Measurements from ENCODE around the gene TMEM108.

The TMEM108 gene

DNA sequence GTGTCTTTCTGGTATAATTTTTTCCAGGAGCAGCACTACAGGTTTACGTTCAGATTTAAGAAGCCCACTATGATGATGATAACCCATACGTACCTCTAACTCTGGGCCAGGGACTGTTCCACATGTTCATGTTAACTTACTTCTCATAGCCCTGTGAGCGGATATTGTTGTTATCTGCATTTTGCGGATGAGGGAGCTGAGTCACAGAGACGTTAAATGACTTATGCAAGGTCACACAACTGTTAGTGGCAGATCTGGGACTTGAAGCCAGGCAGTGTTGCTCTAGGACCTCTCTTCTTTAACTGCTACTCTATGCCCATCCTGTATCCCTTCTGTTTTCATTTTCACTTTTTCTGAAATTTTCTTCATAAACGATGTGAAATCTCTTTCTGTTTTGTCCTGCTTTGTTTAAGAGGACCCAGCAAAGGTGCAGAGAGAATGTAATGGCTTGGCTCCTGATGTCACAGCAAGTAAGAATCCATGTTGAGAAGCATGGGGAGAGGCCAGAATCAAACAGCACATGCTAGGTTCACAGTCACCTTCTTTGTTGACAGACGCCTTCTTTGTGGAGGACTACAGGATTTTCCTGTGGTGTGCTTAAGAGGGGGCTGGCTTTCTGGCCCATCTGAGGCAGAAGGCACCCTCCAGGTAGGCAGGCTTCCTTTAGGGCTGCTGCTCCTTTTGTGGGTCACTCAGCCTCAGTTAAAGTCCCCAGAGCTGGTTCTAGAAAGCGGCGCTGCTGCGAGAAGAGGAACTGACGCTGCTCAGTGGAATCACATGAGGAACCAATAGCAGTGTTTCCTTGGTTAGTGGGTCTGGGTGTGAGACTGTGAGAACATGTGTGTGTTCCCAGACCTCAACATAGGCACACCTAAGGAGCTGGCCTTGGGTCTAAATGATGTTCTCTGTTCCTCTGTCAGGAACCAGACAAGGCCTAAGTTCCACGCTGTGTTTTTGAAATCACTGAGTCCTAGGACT lies 121.6 kb downstream of the TMEM108 start:
- DNase-seq (ENCODE audit: low read depth in 2 of 3, low spot score in 1 of 3): no peak

DNA sequence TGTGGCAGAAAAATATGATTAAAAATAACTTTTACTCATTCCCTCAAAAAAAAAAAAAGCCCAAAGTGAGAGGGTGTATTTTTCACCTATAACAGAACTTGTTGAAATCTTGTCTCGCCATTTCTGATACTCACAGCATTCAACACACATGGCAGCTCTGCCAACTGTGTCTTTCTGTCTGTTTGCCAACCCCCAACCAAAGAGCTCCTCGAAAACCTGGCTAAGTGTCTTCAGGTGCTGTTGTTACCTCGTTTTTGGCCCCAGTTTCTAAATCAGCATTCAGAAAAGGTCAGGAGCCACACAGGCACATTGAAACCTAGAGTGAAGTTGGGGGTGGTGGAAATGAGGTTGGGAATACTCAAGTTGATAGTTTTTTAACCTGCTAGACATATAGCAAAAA lies 123.5 kb downstream of the TMEM108 start:
- no peak for DNase-seq (ENCODE audit: low read depth in 2 of 3, low spot score in 1 of 3)

DNA sequence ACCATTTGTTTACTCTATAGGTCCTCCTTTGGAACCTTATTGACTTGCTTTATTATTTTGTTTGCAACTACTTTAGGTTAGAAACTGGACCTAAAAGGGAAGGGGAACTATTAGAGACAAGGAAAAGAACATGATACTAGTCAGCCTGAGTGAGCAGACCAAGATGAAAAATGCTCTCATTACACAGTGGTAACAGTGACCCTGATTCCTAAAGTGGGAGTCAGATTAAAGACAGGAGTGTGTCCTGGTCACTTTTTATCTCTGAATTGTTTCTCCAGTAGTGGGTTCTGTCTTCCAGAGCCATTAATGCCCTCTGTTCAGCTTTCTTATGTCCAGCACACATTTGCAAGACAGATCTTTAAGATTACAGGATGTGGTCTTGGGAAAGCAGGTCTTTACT lies 124.1 kb downstream of the TMEM108 start:
- DNase-seq (ENCODE audit: low read depth in 2 of 3, low spot score in 1 of 3): no peak

DNA sequence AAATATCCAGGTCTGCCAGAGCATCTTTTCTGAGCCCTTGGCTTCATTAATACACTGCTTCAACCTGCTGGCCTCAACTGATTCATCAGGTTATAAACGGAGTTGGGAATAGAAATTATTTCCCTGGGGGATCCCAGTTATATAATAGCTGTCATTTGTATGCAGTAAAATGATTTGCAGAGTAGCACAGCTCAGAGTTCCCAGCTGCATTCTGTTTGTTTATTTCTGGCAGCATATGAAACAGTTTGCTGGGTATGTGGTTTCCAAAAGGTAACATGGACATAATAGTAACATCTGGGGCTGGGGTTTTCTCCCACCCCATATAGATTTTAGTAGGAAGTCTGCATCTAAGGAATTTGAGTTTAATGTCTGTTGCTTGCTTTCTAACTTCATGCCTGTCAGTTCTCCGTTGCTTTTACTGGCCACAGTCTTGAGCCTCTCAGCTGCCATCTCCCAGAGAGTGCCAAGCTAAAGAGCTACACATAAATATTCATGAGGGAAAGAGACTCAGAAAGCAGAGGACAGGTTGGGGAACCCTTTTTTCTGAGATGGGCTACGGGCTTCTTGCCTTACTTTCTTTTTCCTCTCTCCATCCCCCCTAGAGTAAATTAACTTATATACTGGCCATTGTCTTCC lies 124.6 kb downstream of the TMEM108 start:
- no peak for DNase-seq (ENCODE audit: low read depth in 2 of 3, low spot score in 1 of 3)

DNA sequence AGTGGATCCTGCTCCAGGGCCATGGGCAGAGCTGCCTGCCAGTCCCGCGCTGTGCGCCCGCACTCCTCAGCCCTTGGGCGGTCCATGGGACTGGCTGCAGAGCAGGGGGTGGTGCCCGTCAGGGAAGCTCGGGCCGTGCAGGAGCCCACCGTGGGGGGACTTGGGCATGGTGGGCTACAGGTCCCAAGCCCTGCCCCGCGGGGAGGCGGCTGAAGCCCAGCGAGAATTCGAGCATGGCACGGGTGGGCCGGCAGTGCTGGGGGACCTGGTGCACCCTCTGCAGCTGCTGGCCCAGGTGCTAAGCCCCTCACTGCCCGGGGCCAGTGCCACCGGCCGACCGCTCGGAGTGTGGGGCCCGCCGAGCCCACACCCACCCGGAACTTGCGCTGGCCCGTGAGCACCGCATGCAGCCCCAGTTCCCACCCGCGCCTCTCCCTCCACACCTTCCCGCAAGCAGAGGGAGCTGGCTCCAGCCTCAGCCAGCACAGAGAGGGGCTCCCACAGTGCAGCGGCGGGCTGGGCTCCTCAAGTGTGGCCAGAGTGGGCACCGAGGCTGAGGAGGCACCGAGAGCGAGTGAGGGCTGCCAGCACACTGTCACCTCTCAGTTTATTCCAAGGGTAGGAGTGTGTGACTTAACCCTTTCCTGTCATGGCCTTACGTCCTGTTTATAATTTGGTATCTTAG lies 129.3 kb downstream of the TMEM108 start:
- no peak for DNase-seq (ENCODE audit: low read depth in 2 of 3, low spot score in 1 of 3)

DNA sequence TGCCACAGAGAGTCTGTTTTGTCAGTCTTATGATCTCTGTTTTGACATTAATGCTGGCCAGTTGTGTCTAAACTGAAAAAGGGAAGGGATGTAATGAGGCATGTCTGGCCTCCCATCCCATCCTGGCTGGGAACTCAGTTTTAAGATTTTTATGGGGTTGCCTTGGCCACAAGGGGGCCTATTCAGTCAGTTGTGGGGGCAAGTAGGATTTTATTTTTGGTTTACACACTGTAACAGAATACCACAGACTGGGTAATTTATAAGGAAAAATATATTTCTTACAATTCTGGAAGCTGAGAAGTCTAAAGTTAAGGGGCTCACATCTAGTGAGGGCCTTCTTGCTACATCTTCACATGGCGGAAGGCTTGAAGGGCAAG lies 129.8 kb downstream of the TMEM108 start:
- no peak for DNase-seq (ENCODE audit: low read depth in 2 of 3, low spot score in 1 of 3)

DNA sequence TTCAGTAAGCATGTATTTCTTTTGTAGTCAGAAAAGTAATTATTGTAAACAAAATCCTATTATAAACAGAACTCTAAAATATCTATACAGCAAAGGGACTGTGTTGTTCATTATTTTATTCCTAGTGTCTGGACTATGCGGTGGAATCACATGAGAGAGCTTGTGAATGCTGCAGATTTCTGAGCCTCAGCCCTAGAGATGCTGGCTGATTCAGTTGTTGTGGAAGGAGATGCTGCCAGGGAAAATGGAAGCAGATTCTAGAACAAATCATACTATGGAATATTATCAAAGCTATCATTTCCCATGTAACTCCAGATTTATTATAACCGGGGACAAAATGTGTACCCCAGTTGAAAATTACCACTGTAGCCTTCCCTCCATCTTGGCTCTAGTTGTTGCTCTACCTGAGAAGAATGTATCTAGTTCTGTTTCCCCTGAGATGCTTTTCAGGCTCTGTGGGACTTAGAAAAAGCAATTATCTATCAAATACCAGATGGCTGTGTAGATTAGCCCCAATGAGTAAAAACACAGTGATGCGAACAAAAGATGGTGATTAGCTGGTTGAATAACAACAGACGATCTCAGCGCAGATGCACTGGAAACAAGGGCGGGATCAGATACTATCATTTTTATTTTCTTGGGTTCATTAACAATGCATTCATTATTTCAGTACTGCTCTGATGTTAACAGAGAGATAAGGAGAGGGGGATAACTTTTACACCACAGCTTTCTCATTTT lies 131.3 kb downstream of the TMEM108 start:
- DNase-seq (ENCODE audit: low read depth in 2 of 3, low spot score in 1 of 3): no peak

DNA sequence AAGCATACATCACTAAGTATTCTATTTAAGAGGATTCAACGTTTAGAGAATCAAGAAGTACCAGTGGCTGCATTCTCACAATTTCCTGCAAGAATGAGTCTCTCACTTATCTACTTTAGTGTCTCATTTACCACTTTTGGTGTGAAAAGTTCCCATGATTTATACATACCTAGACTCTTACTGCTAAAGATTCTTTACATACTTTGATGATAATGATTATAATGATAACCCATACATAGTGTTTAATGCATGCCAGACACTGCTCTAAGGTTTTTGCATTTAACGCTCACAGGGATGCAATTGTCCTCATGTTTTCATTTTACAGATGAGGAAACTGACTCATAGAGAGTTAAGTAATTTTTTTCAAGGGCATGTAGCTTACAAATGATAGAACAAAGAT lies 133.6 kb downstream of the TMEM108 start:
- DNase-seq (ENCODE audit: low read depth in 2 of 3, low spot score in 1 of 3): no peak

DNA sequence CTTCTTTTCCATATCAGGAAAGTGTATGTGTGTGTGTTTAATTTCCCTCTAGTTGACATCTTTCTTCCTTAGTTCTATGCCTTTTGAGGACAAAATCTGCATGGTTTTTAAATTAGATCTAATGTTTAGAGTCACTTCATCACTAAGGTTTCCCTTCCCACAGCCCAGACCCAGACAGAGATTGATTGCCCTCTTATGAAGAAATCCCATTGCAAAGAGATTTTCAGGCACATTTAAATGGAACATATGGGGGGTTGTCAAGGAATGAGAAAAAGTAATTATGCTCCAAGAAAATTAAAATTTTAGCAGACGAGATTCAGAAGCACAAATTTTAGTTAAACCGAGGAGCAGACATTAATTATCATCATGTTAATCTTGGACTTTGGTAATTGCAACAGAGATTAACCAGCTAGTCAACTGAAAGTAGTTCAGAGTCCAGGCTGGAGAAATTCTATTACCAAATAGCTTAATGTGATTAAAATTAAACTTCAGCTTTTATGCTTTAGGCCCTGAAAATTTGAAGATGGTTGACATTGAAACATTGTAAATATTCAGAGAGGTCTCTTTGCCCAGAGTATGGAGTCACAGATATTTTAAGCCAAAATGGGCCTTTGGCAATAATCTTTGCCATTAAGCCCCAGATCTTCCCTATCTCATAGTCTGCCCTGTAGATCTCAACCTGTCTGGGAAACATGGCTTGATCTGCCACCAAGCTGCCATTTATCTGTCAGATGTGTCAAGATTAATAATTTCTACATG lies 143.4 kb downstream of the TMEM108 start:
- no peak for DNase-seq (ENCODE audit: low read depth in 2 of 3, low spot score in 1 of 3)

DNA sequence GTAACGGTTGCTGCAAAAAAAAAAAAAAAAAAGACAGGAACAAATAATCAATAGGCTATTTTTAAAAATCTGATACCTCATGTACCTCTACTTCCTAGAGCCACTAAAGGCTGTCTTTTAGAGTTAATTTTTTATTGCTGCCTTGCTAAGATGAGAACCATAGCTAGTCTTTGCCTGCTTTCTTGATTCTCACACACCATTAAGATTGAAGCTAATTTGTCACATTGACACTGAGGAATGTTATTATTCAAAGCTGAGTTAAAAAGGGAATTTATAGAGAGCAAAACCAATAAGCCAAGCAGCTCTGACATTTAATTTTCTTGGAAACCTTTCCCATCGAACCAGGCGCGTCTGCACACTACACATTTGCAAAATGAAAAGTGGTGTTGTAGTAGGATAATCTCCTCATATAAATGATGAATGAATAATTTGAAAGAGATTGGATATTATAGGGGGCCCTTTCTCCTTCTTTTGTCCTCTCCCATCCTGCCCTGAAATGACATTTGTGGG lies 149.7 kb downstream of the TMEM108 start:
- DNase-seq (ENCODE audit: low read depth in 2 of 3, low spot score in 1 of 3): no peak

DNA sequence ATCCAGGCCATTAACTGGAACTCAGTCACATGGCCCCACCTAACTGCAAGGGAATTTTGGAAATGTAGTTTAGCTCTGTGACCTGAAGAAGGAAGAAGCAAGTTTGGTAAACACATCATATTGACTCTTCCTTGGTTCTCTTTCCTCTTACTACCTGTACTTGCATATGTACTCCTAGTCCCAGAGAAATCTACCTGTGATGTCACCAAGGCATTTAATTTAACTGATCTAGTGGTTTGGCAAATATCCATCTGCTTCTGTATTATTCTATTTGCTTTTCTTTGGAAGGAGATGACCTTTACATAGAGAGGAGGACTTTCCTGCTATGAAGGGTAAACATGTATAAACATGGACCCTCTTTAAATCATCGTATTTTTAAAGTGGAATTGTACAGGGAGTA lies 150.8 kb downstream of the TMEM108 start:
- no peak for DNase-seq (ENCODE audit: low read depth in 2 of 3, low spot score in 1 of 3)

DNA sequence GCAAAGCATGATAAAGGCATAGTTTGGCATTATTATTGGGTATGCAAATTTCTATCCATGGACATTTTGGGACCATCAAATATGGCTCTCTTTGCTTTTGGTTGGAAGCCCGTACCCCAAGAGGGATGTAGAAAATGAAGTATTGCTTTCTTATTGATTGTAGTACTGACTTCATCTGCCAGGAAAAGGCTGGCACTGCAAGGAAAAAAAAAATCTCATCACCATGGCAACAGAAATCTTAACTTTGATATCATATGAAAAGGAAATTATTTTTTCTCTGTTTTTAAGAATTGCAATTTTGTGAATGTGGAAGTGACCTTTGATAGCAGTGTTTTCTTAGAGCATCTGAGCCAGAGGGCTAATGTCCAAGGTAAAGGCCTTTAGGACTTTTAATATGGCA lies 151.7 kb downstream of the TMEM108 start:
- no peak for DNase-seq (ENCODE audit: low read depth in 2 of 3, low spot score in 1 of 3)

DNA sequence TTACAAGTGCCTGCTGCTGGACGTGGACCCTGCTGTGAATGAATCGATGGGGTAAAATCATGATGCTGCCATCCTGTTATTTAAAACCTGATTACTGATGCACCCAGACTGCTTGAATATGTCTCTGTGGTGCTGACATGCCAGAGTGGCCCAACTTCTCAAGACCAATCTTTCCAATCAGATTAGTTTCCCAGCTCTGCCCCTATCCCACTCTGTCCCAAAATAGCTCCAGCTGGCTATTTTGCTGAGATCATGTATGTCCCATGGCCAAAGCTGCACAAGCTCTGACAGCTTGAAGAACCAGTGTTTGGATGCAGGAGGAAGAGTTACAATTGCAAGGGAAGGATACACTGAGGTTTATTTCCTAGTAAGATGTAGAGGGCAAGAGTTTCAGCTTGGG lies 153.6 kb downstream of the TMEM108 start:
- no peak for DNase-seq (ENCODE audit: low read depth in 2 of 3, low spot score in 1 of 3)

DNA sequence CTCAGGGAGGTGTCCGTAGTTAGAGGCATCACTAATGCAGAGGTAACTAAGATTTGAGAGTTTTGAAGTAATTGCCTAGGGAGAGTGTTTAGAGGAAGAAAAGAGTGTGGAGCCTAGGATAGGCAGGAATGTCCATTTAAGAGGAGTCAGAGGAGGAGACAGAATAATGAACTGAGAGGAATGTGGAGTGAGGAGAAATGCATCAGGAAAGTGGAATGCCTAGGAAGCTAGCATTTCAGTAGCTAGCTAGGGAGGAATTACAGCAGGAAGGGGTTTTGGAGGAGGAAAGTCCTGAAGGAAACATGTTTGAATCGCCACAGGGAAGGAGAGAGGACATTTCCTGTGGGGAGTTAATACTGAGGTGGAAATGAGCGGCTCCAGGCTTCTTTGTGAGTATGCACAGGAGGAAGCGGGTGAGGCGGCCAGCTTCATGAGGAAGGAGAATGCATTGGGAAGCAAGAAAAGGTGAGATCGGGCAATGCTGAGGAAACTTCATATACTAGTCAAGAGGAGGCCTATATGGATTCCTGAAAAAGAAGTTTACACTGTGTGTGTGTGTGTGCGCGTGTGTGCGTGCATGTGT lies 154.3 kb downstream of the TMEM108 start:
- DNase-seq (ENCODE audit: low read depth in 2 of 3, low spot score in 1 of 3): no peak

DNA sequence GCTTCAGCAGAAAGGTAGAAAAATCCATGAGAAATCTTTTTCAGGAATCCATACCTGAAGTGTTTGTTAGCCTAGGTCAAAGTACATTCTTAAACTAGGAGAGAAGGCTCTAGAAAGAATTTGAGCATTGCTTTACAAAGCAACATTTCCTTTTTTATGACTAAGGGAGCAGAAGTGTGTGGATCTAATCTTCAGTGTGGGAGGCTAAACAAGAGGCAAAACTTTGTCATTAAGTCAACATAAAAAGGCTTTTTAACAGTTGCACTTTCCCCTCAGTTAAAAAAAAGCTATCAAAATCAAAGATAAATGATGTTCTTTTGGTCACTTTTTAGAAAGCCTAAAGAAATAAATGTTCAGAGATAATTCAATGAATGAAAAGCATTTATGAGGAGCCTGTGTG lies 154.8 kb downstream of the TMEM108 start:
- no peak for DNase-seq (ENCODE audit: low read depth in 2 of 3, low spot score in 1 of 3)

DNA sequence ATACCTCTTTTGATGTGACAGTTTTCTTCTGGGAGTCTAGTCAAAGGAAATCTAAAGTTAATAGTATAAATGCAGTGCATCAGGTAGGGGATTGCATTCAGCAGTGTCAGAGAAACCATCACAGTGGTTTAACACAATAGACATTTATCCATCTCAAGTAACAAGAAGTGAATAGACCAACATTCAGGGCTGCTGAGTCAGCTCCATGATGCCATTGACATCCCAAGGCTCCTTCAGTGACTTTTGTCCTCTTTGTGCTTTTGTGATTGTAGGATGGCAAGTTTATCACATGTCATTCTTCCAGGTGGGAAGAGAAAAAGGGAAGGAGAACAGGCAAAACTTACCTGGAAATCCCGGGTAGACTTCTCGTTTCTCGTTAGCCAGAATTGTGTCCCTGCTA lies 158.3 kb downstream of the TMEM108 start:
- DNase-seq (ENCODE audit: low read depth in 2 of 3, low spot score in 1 of 3): no peak

DNA sequence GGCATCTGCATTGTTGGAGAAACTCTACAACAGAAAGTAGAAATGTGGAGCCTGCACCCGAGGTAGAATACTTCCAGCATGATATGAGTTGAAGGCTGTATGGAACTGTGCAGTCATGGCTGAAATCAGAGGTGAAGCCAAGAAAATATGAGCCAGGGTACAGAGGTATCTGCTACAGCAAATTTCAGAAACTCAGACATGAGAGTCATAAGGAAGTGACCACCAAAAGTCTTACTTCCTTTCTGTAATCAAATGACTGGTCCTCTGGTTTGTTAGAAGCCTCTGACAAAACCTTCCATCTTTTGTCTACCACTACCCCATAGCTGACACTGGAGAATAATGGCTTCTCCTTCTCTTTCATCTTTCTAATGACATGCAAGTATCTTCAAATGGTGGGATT lies 159.4 kb downstream of the TMEM108 start:
- no peak for DNase-seq (ENCODE audit: low read depth in 2 of 3, low spot score in 1 of 3)

DNA sequence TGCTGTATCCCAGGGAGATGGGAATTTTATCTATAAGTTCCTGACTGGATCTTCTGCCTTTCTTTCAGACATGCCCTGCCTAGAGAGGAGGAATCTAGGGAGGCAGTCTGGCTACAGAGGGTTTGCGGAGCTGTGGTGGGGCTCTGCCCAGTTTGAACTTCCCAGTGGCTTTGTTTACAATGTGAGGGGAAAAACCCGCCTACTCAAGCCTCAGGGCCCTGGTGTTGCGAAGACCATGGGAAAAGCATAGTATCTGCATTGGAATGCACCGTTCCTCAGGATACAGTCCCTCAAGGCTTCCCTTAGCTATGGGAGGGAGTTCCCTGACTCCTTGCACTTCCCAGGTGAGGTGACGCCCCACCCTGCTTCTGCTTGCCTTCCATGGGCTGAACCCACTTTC lies 168.7 kb downstream of the TMEM108 start:
- DNase-seq (ENCODE audit: low read depth in 2 of 3, low spot score in 1 of 3): no peak

DNA sequence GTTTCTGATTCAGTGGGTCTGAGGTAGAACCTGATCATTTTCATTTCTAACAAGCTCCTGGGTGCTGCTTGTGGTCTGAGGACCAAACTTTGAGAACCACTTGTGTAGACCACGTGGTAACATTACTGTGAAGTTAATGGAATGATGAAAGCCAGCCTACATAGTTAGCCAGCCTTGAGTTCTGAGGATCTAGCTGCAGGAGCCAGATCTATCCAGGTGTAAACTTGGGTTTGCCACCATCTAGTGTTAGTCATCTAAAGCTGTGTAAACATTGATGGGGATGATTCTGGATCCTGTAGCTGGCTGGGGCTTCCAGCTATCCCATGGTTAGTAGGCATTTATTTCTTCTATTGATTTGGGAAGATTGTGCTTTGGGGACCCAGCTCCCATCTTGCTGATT lies 170.0 kb downstream of the TMEM108 start:
- no peak for DNase-seq (ENCODE audit: low read depth in 2 of 3, low spot score in 1 of 3)

Data from stimulated activated CD4-positive, alpha-beta T cell treated with anti-CD3 and anti-CD28 coated beads, Interleukin-12 subunit alpha, Interleukin-12 subunit beta, amount 100 ng/mL, for 48 hours (primary cell).